OCI-LY3 (cell line): ENCODE results near the gene EIF4A3.

ENCODE experiments used
- CTCF ChIP-seq: fragments of 200-600, 300-600 bp; sonication (generic); IDR thresholded peaks from 2 replicates; pipeline ENCODE4 v1.5.1; 2014; ENCODE audit warnings: antibody characterized with exemption, low read length, low read depth
- EZH2phosphoT487 ChIP-seq: fragments of 200-600 bp; shearing (Covaris generic); IDR thresholded peaks from 2 replicates; pipeline ENCODE4 v1.6.1; 2018; ENCODE audit warnings: antibody characterized with exemption, mixed run types, low read depth

DNA sequence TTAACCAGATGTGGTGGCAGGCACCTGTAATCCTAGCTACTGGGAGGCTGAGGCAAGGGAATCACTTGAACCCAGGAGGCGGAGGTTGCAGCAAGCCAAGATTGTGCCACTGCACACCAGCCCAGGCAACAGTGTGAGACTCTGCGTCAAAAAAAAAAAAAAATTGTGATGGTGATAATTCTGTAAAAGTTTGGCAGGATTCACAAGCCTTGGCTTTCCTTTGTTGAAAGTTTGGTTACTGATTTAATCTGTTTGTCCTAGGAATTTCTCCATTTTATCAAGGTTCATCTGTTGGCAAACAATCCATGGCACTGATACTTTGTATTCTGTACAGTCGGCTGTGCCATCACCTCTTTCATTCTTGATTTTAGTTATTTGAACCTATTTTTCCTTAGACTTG is 15.9 kb downstream of the EIF4A3 start:
- TF ChIP-seq CTCF (no peak), EZH2phosphoT487 (no peak)
